ENCODE results near the gene ATF6B.

ATF6B gene

GRCh38 chr6:32096087-32096393 lies 32.0 kb downstream of the ATF6B start:
- no peaks in the 10 kb centered on the region for H3K4me1 ChIP-seq
- H3K27me3 ChIP-seq: peaks cover 74% of the 10 kb centered on the region
- H3K36me3 ChIP-seq: no peaks in the 10 kb centered on the region
- no peaks in the 10 kb centered on the region for H3K9me3 ChIP-seq
- DNase-seq: no peak
- no peak for TF ChIP-seq CTCF (IDR thresholded peaks at IDR 0.05; ENCODE audit: low read depth, low read length)
- no peak overlapping the region for H3K4me3 ChIP-seq (ENCODE audit: low read depth, low read length)

- no peaks in the 10 kb centered on the region for H3K4me1 ChIP-seq
- no peaks in the 10 kb centered on the region for H3K36me3 ChIP-seq
- no peak for DNase-seq
- TF ChIP-seq CTCF (IDR thresholded peaks at IDR 0.05; ENCODE audit: low read depth, low read length): no peak
- peaks cover 78% of the 10 kb centered on the region for H3K27me3 ChIP-seq
- H3K9me3 ChIP-seq: no peaks in the 10 kb centered on the region
- H3K4me3 ChIP-seq (ENCODE audit: low read depth, low read length): no peak overlapping the region
Observed at GRCh38 chr6:32095338-32096086, 32.5 kb downstream of the ATF6B start.

- TF ChIP-seq CTCF (IDR thresholded peaks at IDR 0.05; ENCODE audit: low read depth, low read length): no peak
Observed at GRCh38 chr6:32092760-32093497, 35.1 kb downstream of the ATF6B start.

GRCh38 chr6:32089082-32089828 lies 38.8 kb downstream of the ATF6B start:
- peaks cover 56% of the 10 kb centered on the region for H3K27me3 ChIP-seq
- H3K36me3 ChIP-seq: no peaks in the 10 kb centered on the region
- no peak for TF ChIP-seq CTCF (IDR thresholded peaks at IDR 0.05; ENCODE audit: low read depth, low read length)
- no peak overlapping the region for H3K4me3 ChIP-seq (ENCODE audit: low read depth, low read length)
- DNase-seq: no peak
- H3K4me1 ChIP-seq: no peaks in the 10 kb centered on the region
- H3K9me3 ChIP-seq: no peaks in the 10 kb centered on the region

More at GRCh38 chr6:32092760-32093497, 35.1 kb downstream of the ATF6B start:
- no peaks in the 10 kb centered on the region for H3K4me1 ChIP-seq
- no peak overlapping the region for H3K4me3 ChIP-seq (ENCODE audit: low read depth, low read length)
- no peak for DNase-seq
- H3K36me3 ChIP-seq: no peaks in the 10 kb centered on the region
- no peaks in the 10 kb centered on the region for H3K9me3 ChIP-seq
- peaks cover 79% of the 10 kb centered on the region for H3K27me3 ChIP-seq

- DNase-seq: no peak
- Histone ChIP-seq H3K4me3 (ENCODE audit: low read depth, low read length) (no peak overlapping the region), H3K9me3 (no peaks in the 10 kb centered on the region), H3K36me3 (no peaks in the 10 kb centered on the region), H3K4me1 (no peaks in the 10 kb centered on the region), H3K27me3 (peaks cover 54% of the 10 kb centered on the region)
- no peak for TF ChIP-seq CTCF (IDR thresholded peaks at IDR 0.05; ENCODE audit: low read depth, low read length)
Observed at GRCh38 chr6:32088487-32089049, 39.5 kb downstream of the ATF6B start.
